B cell (primary cell): Measurements from ENCODE around the gene TET2. TPM values are rescaled to one million over a fixed set of nuclear protein-coding genes. Genes with fewer than 3 reads are reported as not detected.

Experiments used
- ATAC-seq: fragments of 200-7000 bp; cut with Tn5 transposase; one replicate; pipeline ENCODE4 v1.10.0; 2021; ENCODE audit warnings: low read depth, mild to moderate bottlenecking, moderate number of reproducible peaks, moderate library complexity
- CTCF ChIA-PET: fragments of 350-600 bp; sonication (Branson Sonifier 250); formaldehyde crosslinking; loops from one replicate; lab custom pipeline; 2021; ENCODE audit warnings: antibody characterized with exemption, inconsistent platforms; lab: Charles Lee
- POLR2A ChIA-PET: fragments of 350-600 bp; sonication (Branson Sonifier 250); formaldehyde crosslinking; loops from one replicate; lab custom pipeline; 2021; ENCODE audit warnings: antibody characterized with exemption; lab: Charles Lee
- DNase-seq: peaks from one replicate; pipeline ENCODE4 v3.0.0; 2013
- H2AFZ ChIP-seq: 2 replicates; pipeline ENCODE4 v1.6.1; 2012; ENCODE audit warnings: mild to moderate bottlenecking, low read depth, low read length; ENCODE audit not compliant: insufficient read depth, poor library complexity, severe bottlenecking
- H3K27ac ChIP-seq, 2 donors: 1 replicate in 1 of 2; 2 replicates in 1 of 2; pipeline ENCODE4 v1.5.1; 2012 to 2013; ENCODE audit warnings: low read length in 2 of 2, mild to moderate bottlenecking in 2 of 2, moderate library complexity in 1 of 2
- H3K27me3 ChIP-seq, 4 experiments: fragments of 200-600 bp in 1 of 4; sonication (generic) in 1 of 4; replicated peaks in 1 of 4; 1 replicate in 2 of 4; 2 replicates in 2 of 4; pipeline versions ENCODE4 v1.6.1 to v1.7.0; 2013 to 2016; ENCODE audit warnings: low read length in 3 of 4, mild to moderate bottlenecking in 2 of 4, mixed read lengths in 1 of 4, moderate library complexity in 1 of 4; ENCODE audit not compliant: insufficient read depth in 4 of 4, control insufficient read depth in 3 of 4; ENCODE audit errors: control extremely low read depth in 1 of 4
- H3K36me3 ChIP-seq, 2 experiments: replicated peaks in 1 of 2; 1 replicate in 1 of 2; 2 replicates in 1 of 2; pipeline versions ENCODE4 v1.6.1 to v1.7.1; 2013; ENCODE audit warnings: low read length in 1 of 2; ENCODE audit not compliant: insufficient read depth in 2 of 2, control insufficient read depth in 1 of 2; ENCODE audit errors: control extremely low read depth in 1 of 2, extremely low read depth in 1 of 2
- H3K4me1 ChIP-seq, 2 donors: fragments of 200-600 bp in 1 of 2; sonication (generic) in 1 of 2; 1 replicate in 1 of 2; 2 replicates in 1 of 2; pipeline versions ENCODE4 v1.5.1 to v1.6.1; 2013 to 2017; ENCODE audit warnings: low read length in 2 of 2; ENCODE audit not compliant: control insufficient read depth in 2 of 2, insufficient read depth in 2 of 2
- H3K4me2 ChIP-seq: replicated peaks from 2 replicates; pipeline ENCODE3; 2012; ENCODE audit warnings: mild to moderate bottlenecking, low read depth, low read length; ENCODE audit not compliant: poor library complexity, severe bottlenecking
- H3K4me3 ChIP-seq, 5 experiments: fragments of 200-600 bp in 1 of 5; sonication (generic) in 1 of 5; 1 replicate in 3 of 5; 2 replicates in 2 of 5; pipeline versions ENCODE4 v1.5.1 to v1.7.0; 2011 to 2016; ENCODE audit warnings: low read length in 4 of 5, mild to moderate bottlenecking in 4 of 5, low read depth in 2 of 5, control low read depth in 1 of 5, moderate library complexity in 1 of 5; ENCODE audit not compliant: insufficient read depth in 1 of 5; ENCODE audit errors: control extremely low read depth in 1 of 5, extremely low read depth in 1 of 5
- H3K79me2 ChIP-seq: fragments of 200-600 bp; sonication (generic); one replicate; pipeline ENCODE4 v1.6.0; 2016; ENCODE audit warnings: low read length; ENCODE audit not compliant: control insufficient read depth, insufficient read depth
- H3K9ac ChIP-seq: fragments of 200-600 bp; sonication (generic); 2 replicates; pipeline ENCODE4 v1.6.1; 2017; ENCODE audit warnings: mild to moderate bottlenecking, low read length, moderate library complexity
- H3K9me3 ChIP-seq, 3 donors: one replicate each; pipeline versions ENCODE4 v1.6.1 to v1.7.1; 2013; ENCODE audit warnings: low read length in 2 of 3; ENCODE audit not compliant: control insufficient read depth in 2 of 3, insufficient read depth in 1 of 3; ENCODE audit errors: control extremely low read depth in 1 of 3
- H4K20me1 ChIP-seq: 2 replicates; pipeline ENCODE4 v1.6.0; 2012; ENCODE audit warnings: mild to moderate bottlenecking, low read length; ENCODE audit not compliant: insufficient read depth, control insufficient read depth, poor library complexity, severe bottlenecking
- H3K27ac Mint-ChIP-seq: one replicate; pipeline ENCODE4 v1.8.0; 2021; ENCODE audit warnings: mixed read lengths
- H3K27me3 Mint-ChIP-seq: one replicate; pipeline ENCODE4 v1.8.0; 2021; ENCODE audit warnings: mixed read lengths
- H3K4me1 Mint-ChIP-seq: one replicate; pipeline ENCODE4 v1.8.0; 2021; ENCODE audit warnings: mixed read lengths
- H3K4me3 Mint-ChIP-seq: one replicate; pipeline ENCODE4 v1.8.0; 2021; ENCODE audit warnings: mixed read lengths
- H3K9me3 Mint-ChIP-seq: one replicate; pipeline ENCODE4 v1.8.0; 2022; ENCODE audit warnings: mixed read lengths; ENCODE audit not compliant: insufficient read depth
- EZH2 ChIP-seq: IDR thresholded peaks from 2 replicates; pipeline ENCODE4 v1.6.1; 2012; ENCODE audit warnings: borderline replicate concordance, low read depth, mild to moderate bottlenecking, moderate library complexity, low read length; ENCODE audit not compliant: insufficient read depth, poor library complexity, severe bottlenecking
- WGBS: methylation state at CpG from one replicate; pipeline ENCODE4 v1.1.5; 2013; ENCODE audit warnings: missing lambda C conversion rate; ENCODE audit not compliant: insufficient coverage; 5-methylcytosine and 5-hydroxymethylcytosine counted together
- intact Hi-C: fragments of 100-400 bp; cut with micrococcal nuclease; formaldehyde crosslinking; loops from one replicate; pipeline ENCODE4 v1.10.0; 2022
- polyA plus RNA-seq: library from polyadenylated mRNA; depleted of rRNA; stranded (reverse); fragments of >200 nt; gene quantifications from 2 replicates; pipeline ENCODE4 v1.2.3, GENCODE V29; 2012
- total RNA-seq, 2 donors: library from RNA; stranded (reverse); fragments of 120-200 nt in 1 of 2; gene quantifications; 1 replicate in 1 of 2; 2 replicates in 1 of 2; pipeline versions ENCODE4 v1.2.3 to v1.2.4, GENCODE V29; 2013 to 2022
- TF ChIP-seq, protein P1 (sequence below): fragments of 200-600 bp; IDR thresholded peaks from one replicate; pipeline ENCODE4 v1.8.0; 2022; ENCODE audit warnings: antibody characterized with exemption, mild to moderate bottlenecking

Gene TET2
- total and polyA plus RNA-seq, 2 donors (not counting 1 experiment from before 2014, with no cell fraction given): 7.1 to 56.8 TPM

DNA sequence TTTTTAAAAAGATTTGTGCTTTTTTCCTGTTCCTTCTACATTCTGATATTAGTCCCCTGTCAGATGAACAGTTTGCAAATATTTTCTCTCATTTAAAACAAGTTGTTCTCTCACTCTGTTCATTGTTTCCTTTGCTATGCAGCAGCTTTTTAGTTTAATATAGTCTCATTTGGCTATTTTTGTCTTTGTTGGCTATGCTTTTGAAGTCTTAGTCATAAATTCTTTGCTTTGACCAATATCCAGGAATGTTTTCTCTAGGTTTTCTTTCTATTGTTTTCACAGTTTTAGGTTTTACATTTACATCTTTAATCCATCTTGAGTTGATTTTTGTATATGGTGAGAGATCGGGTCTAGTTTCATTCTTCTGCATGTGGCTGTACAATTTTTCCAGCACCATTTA, 136.8 kb downstream of the TET2 start:
- ChIA-PET POLR2A (no interaction called here), CTCF (no interaction called here)
- intact Hi-C loops: no loop called here
- no peaks in the 10 kb centered on the region for H3K4me1 ChIP-seq
- H3K27ac Mint-ChIP-seq: no peak overlapping the region
- no peaks in the 10 kb centered on the region for H4K20me1 ChIP-seq
- DNase-seq: no peak
- no peaks in the 10 kb centered on the region for H3K79me2 ChIP-seq
- no peak overlapping the region for H2AFZ ChIP-seq
- no peak overlapping the region for H3K9ac ChIP-seq
- no CpG with 5 or more reads among the region's 1 CpG for WGBS
- peaks cover 5 to 9% (median 7%) of the 10 kb centered on the region in 3 donors for H3K9me3 ChIP-seq
- ATAC-seq: no peak
- H3K27ac ChIP-seq: no peak overlapping the region
- peaks cover 6% of the 10 kb centered on the region for H3K9me3 Mint-ChIP-seq
- no peaks in the 10 kb centered on the region for H3K27me3 ChIP-seq
- H3K4me1 Mint-ChIP-seq: no peaks in the 10 kb centered on the region
- H3K27me3 Mint-ChIP-seq: no peaks in the 10 kb centered on the region
- TF ChIP-seq, protein P1, sequence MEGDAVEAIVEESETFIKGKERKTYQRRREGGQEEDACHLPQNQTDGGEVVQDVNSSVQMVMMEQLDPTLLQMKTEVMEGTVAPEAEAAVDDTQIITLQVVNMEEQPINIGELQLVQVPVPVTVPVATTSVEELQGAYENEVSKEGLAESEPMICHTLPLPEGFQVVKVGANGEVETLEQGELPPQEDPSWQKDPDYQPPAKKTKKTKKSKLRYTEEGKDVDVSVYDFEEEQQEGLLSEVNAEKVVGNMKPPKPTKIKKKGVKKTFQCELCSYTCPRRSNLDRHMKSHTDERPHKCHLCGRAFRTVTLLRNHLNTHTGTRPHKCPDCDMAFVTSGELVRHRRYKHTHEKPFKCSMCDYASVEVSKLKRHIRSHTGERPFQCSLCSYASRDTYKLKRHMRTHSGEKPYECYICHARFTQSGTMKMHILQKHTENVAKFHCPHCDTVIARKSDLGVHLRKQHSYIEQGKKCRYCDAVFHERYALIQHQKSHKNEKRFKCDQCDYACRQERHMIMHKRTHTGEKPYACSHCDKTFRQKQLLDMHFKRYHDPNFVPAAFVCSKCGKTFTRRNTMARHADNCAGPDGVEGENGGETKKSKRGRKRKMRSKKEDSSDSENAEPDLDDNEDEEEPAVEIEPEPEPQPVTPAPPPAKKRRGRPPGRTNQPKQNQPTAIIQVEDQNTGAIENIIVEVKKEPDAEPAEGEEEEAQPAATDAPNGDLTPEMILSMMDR: no peak
- TF ChIP-seq EZH2: no peak
- H3K4me3 Mint-ChIP-seq: no peak overlapping the region
- H3K4me3 ChIP-seq: no peak overlapping the region
- no peaks in the 10 kb centered on the region for H3K36me3 ChIP-seq
- H3K4me2 ChIP-seq: no peak overlapping the region

DNA sequence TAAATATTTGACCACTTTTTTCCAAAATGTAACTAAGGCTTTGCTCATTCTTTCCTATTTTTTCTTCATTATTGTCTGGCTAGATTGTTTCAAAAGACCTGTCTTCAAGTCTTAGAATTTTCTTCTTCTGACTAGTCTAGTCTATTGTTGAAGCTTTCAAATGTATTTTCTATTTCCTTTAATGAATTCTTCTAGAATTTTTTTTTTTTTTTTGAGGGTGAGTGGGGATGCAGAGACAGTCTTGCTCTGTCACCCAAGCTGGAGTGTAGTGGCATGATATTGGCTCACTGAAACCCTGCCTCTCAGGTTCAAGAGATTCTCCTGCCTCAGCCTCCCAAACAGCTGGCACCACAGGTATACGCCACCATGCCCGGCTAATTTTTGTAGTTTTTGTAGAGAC, 141.4 kb downstream of the TET2 start:
- H3K9ac ChIP-seq: no peak overlapping the region
- H3K4me1 ChIP-seq: no peaks in the 10 kb centered on the region
- DNase-seq (no peak), ATAC-seq (no peak)
- ChIA-PET POLR2A (no interaction called here), CTCF (no interaction called here)
- H3K9me3 ChIP-seq: peaks cover 7 to 21% (median 13%) of the 10 kb centered on the region in 3 donors
- Mint-ChIP-seq H3K4me1 (no peaks in the 10 kb centered on the region), H3K27me3 (no peaks in the 10 kb centered on the region), H3K27ac (no peak overlapping the region), H3K9me3 (peaks cover 6% of the 10 kb centered on the region), H3K4me3 (no peak overlapping the region)
- H4K20me1 ChIP-seq: no peaks in the 10 kb centered on the region
- H3K79me2 ChIP-seq: no peaks in the 10 kb centered on the region
- no peak overlapping the region for H3K27ac ChIP-seq
- H2AFZ ChIP-seq: no peak overlapping the region
- no peak overlapping the region for H3K4me3 ChIP-seq
- H3K36me3 ChIP-seq: no peaks in the 10 kb centered on the region
- WGBS: 100% methylated on average over 1 of the region's 2 CpGs
- intact Hi-C loops: no loop called here
- H3K4me2 ChIP-seq: no peak overlapping the region
- H3K27me3 ChIP-seq: no peaks in the 10 kb centered on the region
- TF ChIP-seq, protein P1: no peak
- no peak for TF ChIP-seq EZH2
